A549 treated with CORT108297 at 1 μM for 4 hours (cell line): ENCODE measurements around the gene KLHDC8A. TPM values are rescaled to one million over a fixed set of nuclear protein-coding genes. Genes with fewer than 3 reads are reported as not detected.

Source experiments
- total RNA-seq: library from RNA; stranded (reverse); fragments of 200-300 nt; extraction: Qiagen RNA extraction; gene quantifications from 5 replicates; pipeline ENCODE4 v1.2.3, GENCODE V29; 2022

KLHDC8A gene
- 0.47 to 0.76 TPM (median 0.66 TPM) in 5 replicates for total RNA-seq

DNA sequence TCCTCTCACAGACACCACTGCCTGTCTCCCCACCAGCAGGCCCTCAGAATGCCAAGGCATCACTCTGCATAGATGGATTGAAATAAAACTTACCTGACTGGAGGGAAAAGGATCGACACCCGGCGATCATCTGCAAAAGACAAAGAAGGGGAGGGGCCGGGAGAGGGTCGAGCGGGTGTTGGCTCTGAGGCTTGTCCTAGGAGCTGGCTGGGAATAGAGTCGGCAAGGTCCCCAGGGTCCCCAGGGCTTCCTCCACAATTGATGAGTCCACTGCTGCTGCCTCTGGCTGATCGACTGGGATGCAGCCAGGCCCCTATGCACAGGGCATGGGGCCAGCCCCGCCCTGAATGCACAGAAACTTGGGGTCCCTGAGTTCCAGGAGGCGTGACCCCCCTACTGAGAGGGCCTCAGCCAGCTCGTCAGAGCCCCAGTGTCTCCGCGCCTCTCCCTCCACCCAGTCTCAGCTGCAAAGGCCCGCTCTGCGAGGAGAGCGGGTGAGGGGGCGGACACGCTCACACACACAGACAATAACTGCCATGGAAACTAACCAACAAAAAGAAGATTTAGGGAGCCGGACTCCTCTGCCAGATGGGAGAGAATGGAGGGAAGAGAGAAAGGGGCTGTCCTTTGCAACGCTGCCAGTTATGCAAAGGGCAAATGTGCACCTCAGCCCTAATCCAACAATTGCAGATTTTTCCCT is at the start of gene KLHDC8A:
Gene KLHDC8A (minus strand): TSS at position 483 of the 700 bp plus-strand sequence. CDS start 13,318 bp downstream, outside the sequence.

GRCh38 chr1:205321162-205321958 is 35.4 kb downstream of the KLHDC8A start, which contains the start of gene NUAK2:
Gene NUAK2, minus strand, starts transcription at chr1:205321745. Its CDS starts 117 bp downstream, at chr1:205321628.

Other genes with a start within 250 kb of the KLHDC8A start
- gene RBBP5, start 234.9 kb downstream of the KLHDC8A start, total RNA-seq = 11.2 to 16.5 TPM (median 12.1 TPM) in 5 replicates
- 7.7 to 10.6 TPM (median 9.1 TPM) in 5 replicates for gene DSTYK, start 145.2 kb downstream of the KLHDC8A start, total RNA-seq
- gene TMCC2, start 129.0 kb downstream of the KLHDC8A start, total RNA-seq = 2.4 to 2.8 TPM (median 2.6 TPM) in 5 replicates
- gene NUAK2, start 35.2 kb downstream of the KLHDC8A start, total RNA-seq = 28.8 to 35.2 TPM (median 32.9 TPM) in 5 replicates
- not detected in 5 replicates for gene LEMD1, start 65.1 kb upstream of the KLHDC8A start, total RNA-seq
- gene BLACAT1, start 99.1 kb upstream of the KLHDC8A start, total RNA-seq = 0.02 TPM in 1 of 5 replicates, not detected in the others
- 0.55 to 1.5 TPM (median 0.89 TPM) in 5 replicates for gene CDK18, start 147.7 kb upstream of the KLHDC8A start, total RNA-seq